AG04450 (cell line): Measurements from ENCODE around the gene CTTNBP2. TPM values are rescaled to one million over a fixed set of nuclear protein-coding genes. Genes with fewer than 3 reads are reported as not detected.
A peak's percentile ranks its signal among the peaks of the same experiment; 100 is the strongest.

Source experiments
- CTCF ChIA-PET: fragments of 300-600, 350-600 bp; formaldehyde crosslinking; extraction: SDS; loops from one replicate; lab custom pipeline; 2022; ENCODE audit warnings: antibody characterized with exemption, inconsistent platforms; lab: Charles Lee
- POLR2A ChIA-PET: fragments of 350-600 bp; formaldehyde crosslinking; extraction: SDS; loops from one replicate; lab custom pipeline; 2021; ENCODE audit warnings: antibody characterized with exemption, inconsistent platforms; lab: Yijun Ruan, JAX
- DNase-seq: peaks from one replicate; pipeline ENCODE4 v3.0.0-alpha.2; 2011; ENCODE audit warnings: low read depth, low spot score
- H3K27ac ChIP-seq: one replicate; pipeline ENCODE4 v1.5.1; 2012; ENCODE audit warnings: low read depth, low read length, control low read depth
- H3K27me3 ChIP-seq: one replicate; pipeline ENCODE4 v1.6.0; 2012; ENCODE audit warnings: low read length; ENCODE audit not compliant: control insufficient read depth, insufficient read depth
- H3K4me3 ChIP-seq: 2 replicates; pipeline ENCODE4 v1.5.1; 2011; ENCODE audit warnings: mild to moderate bottlenecking, low read depth, low read length, control low read depth
- H3K9me3 ChIP-seq: 2 replicates; pipeline ENCODE4 v1.5.1; 2012; ENCODE audit warnings: low read length; ENCODE audit not compliant: control insufficient read depth, insufficient read depth
- CTCF ChIP-seq: IDR thresholded peaks from 2 replicates; pipeline ENCODE4 v1.5.1; 2011; ENCODE audit warnings: low read depth, low read length, control low read depth, inconsistent platforms
- polyA plus RNA-seq: library from polyadenylated mRNA; depleted of rRNA; stranded (reverse); fragments of >200 nt; gene quantifications from 2 replicates; pipeline ENCODE4 v1.2.3, GENCODE V29; 2011

Gene CTTNBP2
- polyA plus RNA-seq, 1 experiment, result 14.4 TPM

- no peak for DNase-seq
Measured at GRCh38 chr7:117828825-117829224, 44.4 kb downstream of the CTTNBP2 start.

GRCh38 chr7:117827862-117828261 lies 45.4 kb downstream of the CTTNBP2 start:
- POLR2A ChIA-PET, result no interaction called here
- CTCF ChIA-PET, result interaction anchor here (1.5 to 2.1 kb wide), 2 partner anchors 49 to 78 kb away, joined by 3 to 7 read pairs; no protein-coding TSS in a partner anchor
- H3K27me3 ChIP-seq, result no peaks in the 10 kb centered on the region
- TF ChIP-seq CTCF, result no peak
- DNase-seq, result peak; percentile 68
- peak overlapping the region; percentile 49 for H3K27ac ChIP-seq
- H3K4me3 ChIP-seq, result no peak overlapping the region
- H3K9me3 ChIP-seq, result no peaks in the 10 kb centered on the region

More at GRCh38 chr7:117828825-117829224, 44.4 kb downstream of the CTTNBP2 start:
- Histone ChIP-seq H3K27me3 (no peaks in the 10 kb centered on the region), H3K27ac (no peak overlapping the region), H3K9me3 (no peaks in the 10 kb centered on the region), H3K4me3 (no peak overlapping the region)
- CTCF ChIA-PET, result interaction anchor here (2.1 kb wide), 1 partner anchor 79 kb away, joined by 7 read pairs; no protein-coding TSS in a partner anchor
- POLR2A ChIA-PET, result no interaction called here
- TF ChIP-seq CTCF, result no peak

DNA sequence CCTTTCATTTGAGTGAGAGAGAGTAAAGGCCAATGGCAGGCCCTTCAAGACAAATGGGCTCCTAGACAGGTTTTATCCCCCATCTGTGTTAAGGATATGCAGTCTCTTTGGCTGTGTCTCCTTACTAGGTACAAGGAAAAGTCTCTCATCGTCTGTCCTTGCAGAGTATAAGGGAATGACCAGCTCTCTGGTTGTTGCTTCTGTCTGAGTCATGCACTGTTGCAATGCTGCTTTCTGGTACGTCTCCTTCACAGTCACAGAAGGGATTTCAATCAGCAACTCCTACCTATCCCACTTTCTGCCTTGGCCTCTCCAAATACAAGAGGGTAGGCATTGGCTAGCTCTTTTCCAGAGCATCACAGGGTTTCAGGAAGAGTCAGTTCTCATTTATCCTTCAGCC lies 48.1 kb downstream of the CTTNBP2 start:
- Histone ChIP-seq H3K27ac (peak overlapping the region; percentile 4), H3K4me3 (no peak overlapping the region), H3K27me3 (no peaks in the 10 kb centered on the region), H3K9me3 (no peaks in the 10 kb centered on the region)
- peak; percentile 38 for DNase-seq
- ChIA-PET CTCF (no interaction called here), POLR2A (no interaction called here)
- no peak for TF ChIP-seq CTCF

DNA sequence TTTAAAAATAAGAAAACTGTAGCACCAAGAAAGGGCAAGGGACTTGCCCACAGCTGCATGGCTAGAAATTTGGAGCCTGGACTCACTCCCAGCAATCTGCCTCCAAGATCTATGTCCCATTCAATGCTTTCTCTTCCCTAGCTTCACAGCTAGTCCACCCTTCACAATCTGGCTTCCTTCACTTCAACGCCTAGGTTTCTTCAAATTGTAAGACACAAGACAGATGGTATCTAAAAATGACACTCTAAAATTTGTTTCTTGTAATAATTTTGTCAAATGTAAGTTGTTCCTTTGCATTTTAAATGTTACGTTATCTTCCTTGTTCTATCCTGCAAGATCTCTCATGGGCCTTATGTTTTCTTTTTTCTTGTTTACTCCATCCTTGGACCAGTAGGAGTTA lies 48.6 kb downstream of the CTTNBP2 start:
- no peaks in the 10 kb centered on the region for H3K27me3 ChIP-seq
- DNase-seq, result no peak
- POLR2A ChIA-PET, result no interaction called here
- TF ChIP-seq CTCF, result no peak
- no peak overlapping the region for H3K4me3 ChIP-seq
- H3K27ac ChIP-seq, result no peak overlapping the region
- CTCF ChIA-PET, result interaction anchor here (0.5 kb wide), 1 partner anchor 74 kb away, joined by 4 read pairs; no protein-coding TSS in a partner anchor
- H3K9me3 ChIP-seq, result no peaks in the 10 kb centered on the region

GRCh38 chr7:117819558-117819957 lies 53.7 kb downstream of the CTTNBP2 start:
- DNase-seq, result no peak
- Histone ChIP-seq H3K27ac (no peak overlapping the region), H3K27me3 (no peaks in the 10 kb centered on the region), H3K9me3 (no peaks in the 10 kb centered on the region), H3K4me3 (no peak overlapping the region)
- ChIA-PET POLR2A (no interaction called here), CTCF (interaction anchor here (1.0 kb wide), 1 partner anchor 70 kb away, joined by 3 read pairs; no protein-coding TSS in a partner anchor)
- TF ChIP-seq CTCF, result no peak
